ENCODE data around the gene SKOR1. TPM values are rescaled to one million over a fixed set of nuclear protein-coding genes. Genes with fewer than 3 reads are reported as not detected.

The SKOR1 gene
- total RNA-seq, 4 donors from 2014 or later: 0.13 to 2.1 (median 0.25) TPM

GRCh38 chr15:67835297-67836133 lies 10.2 kb downstream of the SKOR1 start:
- intact Hi-C loops (cut with DNase I; ENCODE audit: low total_unique reads) (loop anchor here (2.0 to 5.0 kb wide), 3 partner anchors 293 to 888 kb away; partner anchors contain the start of gene MAP2K5), in situ Hi-C loops (cut with MboI; ENCODE audit: low sequenced_read_pairs in 4 of 4) (loop anchor here (5.0 to 25.0 kb wide), 6 partner anchors 298 to 898 kb away; partner anchors contain the start of genes C15orf61 (in 1 of the 4) and MAP2K5 (in 1 of the 4))
- no peaks in the 10 kb centered on the region for H3K9me3 ChIP-seq
- H3K4me1 ChIP-seq: peaks cover 20 to 41% of the 10 kb centered on the region in 2 donors
- no peaks in the 10 kb centered on the region for H3K36me3 ChIP-seq
- TF ChIP-seq POLR2A (IDR thresholded peaks at IDR 0.05) (no peak), CTCF (IDR thresholded peaks at IDR 0.05 in 4 of 5, conservative IDR thresholded peaks at IDR 0.05 in 1 of 5) (no peak)
- peak overlapping the region; percentile 26 to 44 (median 34) for H3K4me3 ChIP-seq
- no peak for ATAC-seq
- no peak for DNase-seq
- peaks cover 30 to 45% (median 44%) of the 10 kb centered on the region in 3 donors for H3K27me3 ChIP-seq
- no peak overlapping the region for H3K27ac ChIP-seq

DNA sequence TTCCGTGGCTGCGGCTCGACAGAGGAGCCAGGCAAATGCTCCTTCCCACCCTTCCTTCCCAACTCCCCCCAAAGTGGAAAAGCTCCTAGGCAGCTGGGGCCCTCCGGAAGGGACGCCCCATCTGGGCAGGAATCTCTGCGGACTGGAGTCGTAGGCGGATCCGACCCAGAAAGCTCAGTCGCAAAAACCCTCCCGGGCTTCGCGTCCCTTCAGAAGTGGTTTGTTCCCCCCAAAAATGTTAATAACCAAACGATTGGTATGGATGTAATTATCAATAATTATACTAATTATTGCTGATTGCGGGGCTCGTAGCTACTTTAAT lies 10.8 kb downstream of the SKOR1 start:
- peaks cover 24 to 39% (median 39%) of the 10 kb centered on the region in 3 donors for H3K27me3 ChIP-seq
- H3K27ac ChIP-seq: no peak overlapping the region
- no peak for ATAC-seq
- peaks cover 22 to 43% of the 10 kb centered on the region in 2 donors for H3K4me1 ChIP-seq
- no peaks in the 10 kb centered on the region for H3K36me3 ChIP-seq
- no peak for DNase-seq
- intact Hi-C loops (cut with DNase I; ENCODE audit: low total_unique reads): loop anchor here (2.0 to 5.0 kb wide), 3 partner anchors 294 to 889 kb away; partner anchors contain the start of gene MAP2K5
- TF ChIP-seq POLR2A (IDR thresholded peaks at IDR 0.05) (no peak), CTCF (IDR thresholded peaks at IDR 0.05 in 4 of 5, conservative IDR thresholded peaks at IDR 0.05 in 1 of 5) (no peak)
- no peaks in the 10 kb centered on the region for H3K9me3 ChIP-seq
- in situ Hi-C loops (cut with MboI; ENCODE audit: low sequenced_read_pairs in 4 of 4): loop anchor here (5.0 to 25.0 kb wide), 6 partner anchors 299 to 899 kb away; partner anchors contain the start of genes C15orf61 (in 1 of the 4) and MAP2K5 (in 1 of the 4)
- peak overlapping the region; percentile 26 to 44 (median 34) for H3K4me3 ChIP-seq

- H3K4me3 ChIP-seq: peak overlapping the region; percentile 26 to 44 (median 34)
- no peak for DNase-seq
Observed at GRCh38 chr15:67836477-67836876, 11.2 kb downstream of the SKOR1 start.

GRCh38 chr15:67836955-67837354 lies 11.6 kb downstream of the SKOR1 start:
- no peak overlapping the region for H3K4me3 ChIP-seq
- H3K27ac ChIP-seq: no peak overlapping the region
- peaks cover 19 to 30% (median 30%) of the 10 kb centered on the region in 3 donors for H3K27me3 ChIP-seq
- in situ Hi-C loops (cut with MboI; ENCODE audit: low sequenced_read_pairs in 4 of 4): loop anchor here (5.0 to 25.0 kb wide), 6 partner anchors 300 to 900 kb away; partner anchors contain the start of genes C15orf61 (in 1 of the 4) and MAP2K5 (in 1 of the 4)
- intact Hi-C loops (cut with DNase I; ENCODE audit: low total_unique reads): loop anchor here (2.0 to 5.0 kb wide), 3 partner anchors 295 to 890 kb away; partner anchors contain the start of gene MAP2K5
- peaks cover 27 to 47% of the 10 kb centered on the region in 2 donors for H3K4me1 ChIP-seq
- DNase-seq: no peak
- no peaks in the 10 kb centered on the region for H3K36me3 ChIP-seq
- no peak for ATAC-seq
- TF ChIP-seq CTCF (IDR thresholded peaks at IDR 0.05 in 4 of 5, conservative IDR thresholded peaks at IDR 0.05 in 1 of 5): no peak
- no peak for TF ChIP-seq POLR2A (IDR thresholded peaks at IDR 0.05)
- no peaks in the 10 kb centered on the region for H3K9me3 ChIP-seq

More at GRCh38 chr15:67836477-67836876, 11.2 kb downstream of the SKOR1 start:
- ATAC-seq: no peak
- in situ Hi-C loops (cut with MboI; ENCODE audit: low sequenced_read_pairs in 4 of 4): loop anchor here (5.0 to 25.0 kb wide), 6 partner anchors 299 to 899 kb away; partner anchors contain the start of genes C15orf61 (in 1 of the 4) and MAP2K5 (in 1 of the 4)
- Histone ChIP-seq H3K27ac (peak overlapping the region in 1 of 4 donors; percentile 1), H3K9me3 (no peaks in the 10 kb centered on the region), H3K4me1 (peaks cover 26 to 47% of the 10 kb centered on the region in 2 donors), H3K27me3 (peaks cover 21 to 35% (median 35%) of the 10 kb centered on the region in 3 donors), H3K36me3 (no peaks in the 10 kb centered on the region)
- intact Hi-C loops (cut with DNase I; ENCODE audit: low total_unique reads): loop anchor here (2.0 to 5.0 kb wide), 3 partner anchors 294 to 889 kb away; partner anchors contain the start of gene MAP2K5
- no peak for TF ChIP-seq POLR2A (IDR thresholded peaks at IDR 0.05)
- TF ChIP-seq CTCF (IDR thresholded peaks at IDR 0.05 in 4 of 5, conservative IDR thresholded peaks at IDR 0.05 in 1 of 5): peak; percentile 48 to 87 (median 60)

Measured in gastrocnemius medialis (tissue), 4 donors.